GM18519 (cell line): ENCODE results near the gene EBNA1BP2.
"Not testable (repeated sequence)": the region's sequence is repeated elsewhere in the genome, so short reads cannot be mapped to it uniquely, and the experiment has no call there.

Experiments
- ATAC-seq: cut with Tn5 transposase; IDR thresholded peaks from one replicate; pipeline ENCODE4 v1.9.1; 2021; ENCODE audit warnings: mild to moderate bottlenecking, moderate library complexity; ENCODE audit not compliant: unreplicated experiment, low FRiP score

The EBNA1BP2 gene, protein sequence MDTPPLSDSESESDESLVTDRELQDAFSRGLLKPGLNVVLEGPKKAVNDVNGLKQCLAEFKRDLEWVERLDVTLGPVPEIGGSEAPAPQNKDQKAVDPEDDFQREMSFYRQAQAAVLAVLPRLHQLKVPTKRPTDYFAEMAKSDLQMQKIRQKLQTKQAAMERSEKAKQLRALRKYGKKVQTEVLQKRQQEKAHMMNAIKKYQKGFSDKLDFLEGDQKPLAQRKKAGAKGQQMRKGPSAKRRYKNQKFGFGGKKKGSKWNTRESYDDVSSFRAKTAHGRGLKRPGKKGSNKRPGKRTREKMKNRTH

DNA sequence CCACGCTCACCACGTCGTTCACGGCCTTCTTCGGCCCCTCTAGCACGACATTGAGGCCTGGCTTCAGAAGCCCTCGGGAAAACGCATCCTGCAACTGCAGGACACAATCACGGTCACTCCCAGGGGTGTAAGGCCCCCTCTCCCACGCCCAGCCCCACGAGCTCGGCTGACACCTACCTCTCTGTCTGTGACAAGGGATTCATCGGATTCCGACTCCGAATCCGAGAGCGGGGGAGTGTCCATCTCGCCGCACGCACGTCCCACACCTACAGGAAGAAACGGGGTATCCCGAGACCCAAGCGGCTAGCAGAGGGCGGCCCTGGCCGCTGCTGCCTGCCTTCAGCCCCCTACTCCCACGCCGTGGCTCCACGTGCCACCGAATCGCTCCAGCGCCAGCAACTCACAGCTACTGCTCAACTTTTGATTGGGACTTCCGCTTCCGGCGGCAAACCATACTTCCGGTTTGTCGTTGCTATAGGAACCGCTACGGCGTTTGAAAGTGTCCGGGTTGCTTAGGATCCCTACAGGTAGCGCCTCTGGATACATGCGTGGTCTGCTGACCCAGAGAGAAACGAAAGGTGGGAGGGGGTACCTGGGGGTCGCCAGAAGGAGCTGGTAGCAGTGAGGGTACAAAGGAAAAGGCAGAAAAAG lies at the start of gene EBNA1BP2, which contains the start of gene CFAP57:
EBNA1BP2 (minus strand) TSS at position 415 of the 651 bp plus-strand sequence; CDS start at position 243, 172 bp downstream.
CFAP57 (plus strand) TSS at position 455 of the 651 bp plus-strand sequence. CDS start 424 bp downstream, outside the sequence.
- peak; percentile 84 for ATAC-seq

DNA sequence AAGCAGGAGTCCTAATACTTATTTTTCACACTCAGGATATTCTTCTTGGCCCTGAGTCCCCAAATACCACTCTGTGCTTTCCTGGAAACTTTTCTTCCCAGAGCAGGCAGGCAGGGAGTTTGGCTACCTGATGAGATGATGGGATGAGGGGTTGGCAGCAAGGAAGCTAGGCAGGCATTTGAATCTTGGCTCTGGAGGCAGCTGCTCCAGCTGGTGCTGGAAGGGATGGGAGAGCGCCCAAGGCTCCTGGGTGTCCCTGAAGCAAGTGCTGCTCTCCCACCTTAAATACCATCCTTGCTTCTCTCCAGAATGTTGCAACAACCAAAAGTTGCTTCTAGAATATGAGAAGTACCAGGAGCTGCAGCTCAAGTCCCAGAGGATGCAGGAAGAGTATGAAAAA lies 49.7 kb upstream of the EBNA1BP2 start:
- ATAC-seq: no peak

DNA sequence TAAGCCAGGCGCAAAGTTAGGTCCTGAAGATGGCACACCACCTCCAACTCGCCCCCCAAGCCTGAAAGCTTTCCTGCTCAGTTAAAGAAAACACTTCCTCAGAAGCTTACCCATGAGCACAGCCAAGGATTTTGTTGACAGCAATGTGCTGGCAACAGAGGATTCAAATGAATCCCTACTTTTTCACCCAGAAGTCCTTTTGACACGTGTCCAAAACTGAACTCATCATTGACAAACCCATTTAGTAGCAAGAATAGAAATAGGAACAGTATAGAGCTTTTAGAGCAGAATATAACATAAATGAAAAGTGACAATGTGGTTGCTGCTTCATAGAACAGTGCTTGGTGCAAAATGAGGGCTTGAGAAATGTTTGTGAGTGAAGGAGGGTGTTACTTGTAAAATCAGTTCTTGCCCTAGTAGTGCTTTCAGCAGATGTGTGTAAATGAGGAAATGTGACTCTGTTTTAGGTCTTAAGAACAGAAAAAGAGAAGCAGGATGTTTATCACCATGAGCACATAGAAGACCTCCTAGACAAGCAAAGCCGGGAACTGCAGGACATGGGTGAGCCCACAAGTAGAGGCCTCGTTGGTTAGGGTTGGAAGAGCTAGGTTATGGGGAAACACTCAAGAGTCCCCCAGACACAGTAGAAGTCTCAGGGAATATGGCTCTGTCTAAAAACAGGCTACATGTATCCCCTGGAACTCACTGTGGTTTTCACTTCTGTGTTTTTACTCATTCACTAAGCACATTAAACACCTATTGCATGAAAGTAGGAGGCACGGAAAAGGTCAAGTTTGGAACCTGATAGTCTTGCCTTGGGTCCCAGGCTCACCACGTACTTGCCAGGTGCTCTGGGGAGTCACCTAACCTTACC lies 49.1 kb upstream of the EBNA1BP2 start:
- peak; percentile 58 for ATAC-seq

DNA sequence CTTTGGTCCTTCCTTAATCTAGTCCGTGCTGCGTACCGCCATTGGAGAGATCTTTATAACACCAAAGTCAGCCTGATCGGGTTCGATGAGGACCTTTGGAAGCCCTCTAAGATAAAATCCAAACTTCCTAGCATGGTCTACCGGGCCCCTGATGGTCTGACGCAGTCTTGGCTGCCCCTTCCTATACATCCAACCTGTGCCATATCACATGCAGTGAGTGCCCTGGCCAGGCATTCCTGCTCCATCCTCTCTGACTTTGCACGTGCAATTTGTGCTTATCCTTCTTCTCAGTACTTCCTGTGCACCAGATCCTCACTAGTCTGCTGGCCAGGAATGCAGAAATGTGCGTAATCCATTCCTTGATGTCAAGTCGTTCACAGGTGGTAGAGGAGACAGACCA lies 45.7 kb upstream of the EBNA1BP2 start:
- ATAC-seq: no peak

DNA sequence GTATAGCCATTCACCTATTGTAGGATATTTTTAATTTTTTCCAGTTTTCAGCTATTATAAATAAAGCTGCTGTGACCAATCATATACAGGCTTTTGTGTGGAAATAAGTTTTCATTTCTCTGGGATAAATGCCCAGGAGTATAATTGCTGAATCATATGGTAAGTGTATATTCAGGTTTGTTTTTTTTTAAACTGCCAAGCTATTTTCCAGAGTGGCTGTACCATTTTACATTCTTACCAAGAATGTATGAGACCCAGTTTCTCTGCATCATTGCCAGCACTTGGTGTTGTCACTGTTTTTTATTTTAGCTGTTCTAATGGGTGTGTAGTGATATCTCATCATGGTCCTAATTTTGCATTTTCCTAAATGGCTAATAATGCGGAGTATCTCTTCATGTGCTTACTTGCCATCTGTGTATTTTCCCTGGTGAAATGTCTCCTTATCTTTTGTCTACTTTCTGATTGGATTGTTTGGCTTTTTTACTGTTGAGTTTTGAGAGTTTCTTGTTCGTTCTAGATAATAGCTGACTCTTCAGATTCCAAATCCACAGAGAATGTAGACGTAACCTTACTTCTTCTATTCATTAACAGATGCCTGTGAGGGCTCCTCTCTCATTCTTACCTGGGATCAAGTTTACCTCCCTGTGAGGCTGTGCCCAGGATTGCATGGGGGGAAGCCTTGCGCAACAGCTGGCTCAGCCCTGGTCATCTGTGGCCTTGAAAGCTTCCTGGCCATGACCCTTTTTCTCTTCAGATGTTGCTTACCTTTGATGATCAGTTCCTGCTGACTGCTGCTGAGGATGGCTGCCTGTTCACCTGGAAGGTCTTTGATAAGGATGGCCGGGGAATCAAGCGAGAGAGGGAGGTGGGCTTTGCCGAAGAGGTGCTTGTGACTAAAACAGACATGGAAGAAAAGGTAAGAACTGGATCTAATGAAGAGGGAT lies 42.7 kb upstream of the EBNA1BP2 start:
- ATAC-seq: no peak

DNA sequence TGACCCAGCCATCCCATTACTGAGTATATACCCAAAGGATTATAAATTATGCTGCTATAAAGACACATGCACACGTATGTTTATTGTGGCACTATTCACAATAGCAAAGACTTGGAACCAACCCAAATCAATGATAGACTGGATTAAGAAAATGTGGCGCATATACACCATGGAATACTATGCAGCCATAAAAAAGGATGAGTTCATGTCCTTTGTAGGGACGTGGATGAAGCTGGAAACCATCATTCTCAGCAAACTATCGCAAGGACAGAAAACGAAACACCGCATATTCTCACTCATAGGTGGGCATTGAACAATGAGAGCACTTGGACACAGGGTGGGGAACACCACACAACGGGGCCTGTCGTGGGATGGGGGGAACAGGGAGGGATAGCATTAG lies 36.2 kb upstream of the EBNA1BP2 start:
- not testable (repeated sequence) for ATAC-seq

DNA sequence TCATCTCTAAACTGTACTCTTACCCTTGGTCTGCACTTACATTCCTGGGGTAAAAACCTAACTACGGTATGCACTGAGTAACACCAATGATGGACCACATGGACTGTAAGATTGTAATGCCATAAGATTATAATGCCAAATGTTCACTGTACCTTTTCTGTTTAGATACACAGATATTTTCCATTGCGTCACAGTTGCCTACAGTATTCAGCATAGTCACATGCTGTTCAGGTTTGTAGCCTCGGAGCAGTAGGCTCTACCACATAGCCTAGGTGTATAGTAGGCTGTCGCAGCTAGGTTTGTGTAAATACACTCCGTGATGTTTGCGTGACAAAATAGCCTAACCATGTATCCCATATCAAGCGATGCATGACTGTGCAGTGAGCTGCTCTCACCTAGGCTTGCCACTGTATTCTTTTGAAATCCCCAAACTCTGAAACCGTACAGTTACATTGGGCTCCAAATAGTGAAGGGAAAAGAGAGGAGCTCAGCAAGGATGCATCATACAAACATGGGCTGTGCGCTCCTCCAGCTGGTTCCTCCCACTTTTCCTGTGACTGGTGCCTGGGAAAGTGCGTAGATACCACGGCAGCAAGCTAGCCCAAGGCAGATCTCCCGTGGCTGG lies 35.3 kb upstream of the EBNA1BP2 start:
- ATAC-seq: no peak

DNA sequence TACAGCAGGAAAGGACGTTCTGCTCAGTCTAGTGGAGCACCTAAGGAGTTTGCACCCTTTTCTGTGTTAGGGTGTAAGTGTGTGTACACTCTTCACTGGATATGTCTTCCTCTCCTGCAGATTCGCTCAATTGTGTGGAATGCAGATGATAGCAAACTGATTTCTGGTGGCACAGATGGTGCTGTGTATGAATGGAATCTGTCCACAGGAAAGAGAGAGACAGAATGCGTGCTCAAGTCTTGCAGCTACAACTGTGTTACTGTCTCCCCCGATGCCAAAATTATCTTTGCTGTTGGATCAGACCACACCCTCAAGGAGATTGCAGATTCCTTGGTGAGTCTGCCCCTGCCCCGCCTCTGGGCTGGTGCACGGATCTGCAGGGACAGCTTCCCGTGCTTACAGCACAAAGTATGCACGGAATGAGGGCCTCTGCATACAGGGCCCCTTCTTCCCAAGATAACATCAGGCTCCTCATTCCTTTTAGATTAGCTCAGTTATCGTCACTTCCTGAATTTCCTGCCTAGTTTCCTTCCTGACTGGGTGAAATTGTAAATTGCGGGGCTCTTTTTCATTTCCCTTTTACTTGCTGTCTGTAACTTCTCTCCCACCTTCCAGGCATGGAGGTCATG lies 34.6 kb upstream of the EBNA1BP2 start:
- ATAC-seq: no peak

DNA sequence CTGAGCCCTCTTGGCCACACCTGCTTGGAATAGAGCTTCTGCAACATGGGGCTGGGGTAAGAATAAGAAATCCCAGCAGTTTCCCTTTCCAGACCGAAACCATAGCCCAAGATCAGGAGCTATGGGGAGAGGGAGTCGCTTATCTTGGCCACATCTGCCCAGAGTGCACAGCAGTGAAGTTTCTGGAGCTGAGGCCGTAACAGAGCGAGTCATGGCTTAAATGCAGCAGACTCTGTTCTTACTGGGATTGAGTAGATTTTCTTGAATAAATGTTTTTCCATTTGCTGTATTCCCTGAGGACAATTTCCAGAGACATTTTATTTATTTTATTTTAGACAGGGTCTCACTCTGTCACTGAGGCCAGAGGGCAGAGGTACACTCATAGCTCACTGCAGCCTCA lies 33.6 kb upstream of the EBNA1BP2 start:
- no peak for ATAC-seq

DNA sequence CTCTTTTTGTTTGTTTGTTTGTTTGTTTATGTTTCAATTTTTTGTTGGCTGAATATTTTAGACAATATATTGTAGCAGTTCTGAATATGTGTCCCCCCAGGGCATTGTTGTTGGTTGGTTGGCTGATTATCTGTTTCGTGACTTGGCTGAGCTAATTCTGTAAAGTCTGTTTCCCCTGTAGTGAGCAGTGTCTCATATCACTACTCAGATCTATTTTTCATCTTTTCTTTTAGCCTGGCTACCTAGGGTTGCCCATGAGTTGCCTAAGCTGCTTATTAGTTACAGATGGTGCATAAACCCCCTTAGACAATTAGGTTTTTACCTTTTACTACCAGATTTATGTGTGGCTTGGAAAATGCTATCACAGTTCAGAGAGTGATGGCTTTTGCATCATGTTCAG lies 32.3 kb upstream of the EBNA1BP2 start:
- ATAC-seq: no peak

DNA sequence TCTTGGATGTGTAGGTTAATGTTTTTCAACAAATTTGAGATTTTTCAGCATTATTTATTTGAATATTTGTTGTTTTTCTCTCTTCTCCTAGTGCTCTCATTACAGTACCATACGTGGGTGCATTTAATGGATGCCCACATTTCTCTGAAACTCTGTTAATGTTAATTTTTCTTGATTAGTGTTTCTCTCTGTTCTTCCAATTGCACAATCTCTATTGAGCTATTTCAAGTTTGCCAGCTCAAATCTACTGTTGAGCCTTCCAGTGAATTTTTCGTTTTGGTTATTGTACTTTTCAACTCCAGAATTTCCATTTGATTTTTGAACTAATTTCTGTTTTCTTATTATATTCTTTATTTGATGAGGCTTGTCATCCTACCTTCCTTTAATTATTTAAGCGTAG lies 31.8 kb upstream of the EBNA1BP2 start:
- ATAC-seq: no peak

DNA sequence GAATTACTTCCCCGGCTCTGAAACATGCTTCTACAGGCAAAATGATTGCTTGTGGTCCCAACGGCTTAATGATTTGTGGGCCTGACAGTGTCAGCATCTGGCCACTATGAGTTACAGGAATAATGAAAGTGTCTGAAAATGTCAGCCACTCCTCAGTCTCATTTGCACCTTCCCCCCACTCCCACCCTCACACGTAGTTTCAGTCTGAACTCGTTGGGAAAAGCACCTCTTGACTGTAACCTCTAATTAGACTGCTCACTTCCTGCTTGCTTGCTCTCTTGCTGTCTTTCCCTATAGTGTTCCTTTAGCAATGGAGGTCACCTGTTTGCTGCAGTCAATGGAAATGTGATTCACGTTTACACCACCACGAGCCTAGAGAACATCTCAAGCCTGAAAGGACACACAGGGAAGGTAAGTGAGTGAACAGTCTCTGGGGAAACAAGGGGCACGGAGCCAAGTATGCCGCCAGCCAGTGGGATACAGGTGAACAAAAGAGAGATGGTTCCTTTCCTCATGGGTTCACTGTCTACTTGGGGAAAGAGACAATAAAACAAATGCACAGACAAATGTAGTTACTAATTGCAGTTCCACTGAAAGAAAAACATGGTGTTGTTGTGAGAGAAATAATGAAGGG lies 27.1 kb upstream of the EBNA1BP2 start:
- ATAC-seq: no peak

DNA sequence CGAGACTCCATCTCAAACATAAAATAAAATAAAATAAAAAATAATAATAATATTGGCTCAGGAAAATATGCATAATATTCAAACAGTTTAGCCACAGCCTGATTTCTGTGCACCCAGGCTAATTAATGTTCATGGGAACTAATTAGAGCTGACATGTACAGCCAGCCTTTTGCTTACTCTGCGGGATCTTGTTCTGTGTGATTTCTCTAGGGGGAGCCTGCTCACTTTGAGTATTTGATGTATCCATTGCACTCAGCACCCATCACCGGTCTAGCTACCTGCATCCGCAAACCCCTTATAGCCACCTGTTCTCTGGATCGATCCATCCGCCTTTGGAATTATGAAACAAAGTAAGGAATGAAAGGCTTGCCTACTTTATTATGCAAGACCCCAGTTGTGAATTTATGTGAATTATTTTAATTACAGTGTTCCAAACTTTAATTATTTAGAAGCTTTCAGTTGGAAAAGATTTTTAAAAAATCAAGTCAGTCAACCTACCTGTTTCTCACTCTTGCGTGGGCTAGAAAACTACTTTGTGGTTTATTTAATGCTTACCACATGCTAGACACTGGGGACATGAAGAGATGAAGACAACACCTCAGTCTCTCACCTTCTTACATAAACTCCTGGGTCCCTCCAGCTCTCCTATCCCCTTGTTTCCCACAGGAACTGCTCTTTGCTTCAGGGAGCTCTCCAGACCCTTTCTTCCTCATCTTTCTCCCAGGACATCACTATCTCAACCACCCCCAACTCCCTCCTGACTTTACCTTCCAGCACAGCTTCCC lies 25.4 kb upstream of the EBNA1BP2 start:
- no peak for ATAC-seq

DNA sequence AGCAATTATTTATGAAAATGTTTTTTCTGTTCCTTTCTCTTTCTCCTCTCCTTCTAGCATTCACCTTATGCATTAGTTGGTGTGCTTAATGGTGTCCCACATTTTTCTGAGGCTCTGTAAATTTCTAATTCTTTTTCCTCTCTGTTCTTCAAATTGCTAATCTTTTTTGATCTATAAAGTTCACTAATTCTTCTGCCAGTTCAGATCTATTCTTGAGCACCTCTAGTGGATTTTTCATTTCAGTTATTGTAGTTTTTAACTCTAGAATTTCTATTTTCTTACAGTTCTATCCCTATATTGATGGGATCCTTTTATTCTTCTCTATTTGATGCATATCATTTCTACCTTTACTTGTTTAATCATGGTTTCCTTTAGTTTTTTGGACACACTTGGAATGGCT lies 22.4 kb upstream of the EBNA1BP2 start:
- ATAC-seq: no peak

DNA sequence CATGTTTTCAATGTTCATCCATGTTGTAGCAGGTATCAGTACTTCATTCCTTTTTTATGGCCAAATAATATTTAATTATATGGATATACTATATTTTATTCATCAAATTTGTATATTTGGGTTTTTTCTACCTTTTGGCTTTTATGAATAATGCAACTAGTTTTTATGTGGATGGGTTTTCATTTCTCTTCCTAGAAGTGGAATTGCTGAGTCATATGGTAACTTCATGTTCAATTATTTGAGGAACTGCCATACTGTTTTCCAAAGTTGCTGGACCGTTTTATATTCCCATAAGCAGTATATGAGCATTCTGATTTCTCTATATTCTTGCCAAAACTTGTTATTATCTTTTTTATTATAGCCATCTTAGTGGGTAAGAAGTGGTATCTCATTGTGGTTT lies 16.0 kb upstream of the EBNA1BP2 start:
- no peak for ATAC-seq

DNA sequence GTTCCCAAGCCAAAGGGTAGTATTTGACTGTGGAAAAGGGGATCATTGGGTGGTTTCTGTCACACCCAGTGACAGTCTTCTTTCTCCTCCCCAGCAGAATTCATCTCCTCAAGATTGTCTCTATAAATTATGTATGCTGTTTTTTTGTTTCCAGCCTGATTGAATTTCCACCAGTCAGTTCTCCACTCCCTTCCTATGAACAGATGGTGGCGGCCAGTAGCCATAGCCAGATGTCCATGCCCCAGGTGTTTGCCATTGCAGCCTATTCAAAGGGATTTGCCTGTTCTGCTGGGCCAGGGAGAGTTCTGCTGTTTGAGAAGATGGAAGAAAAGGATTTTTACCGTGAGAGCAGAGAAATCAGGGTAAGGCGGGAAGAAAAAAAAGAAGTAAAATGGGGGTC lies 12.9 kb upstream of the EBNA1BP2 start:
- no peak for ATAC-seq

DNA sequence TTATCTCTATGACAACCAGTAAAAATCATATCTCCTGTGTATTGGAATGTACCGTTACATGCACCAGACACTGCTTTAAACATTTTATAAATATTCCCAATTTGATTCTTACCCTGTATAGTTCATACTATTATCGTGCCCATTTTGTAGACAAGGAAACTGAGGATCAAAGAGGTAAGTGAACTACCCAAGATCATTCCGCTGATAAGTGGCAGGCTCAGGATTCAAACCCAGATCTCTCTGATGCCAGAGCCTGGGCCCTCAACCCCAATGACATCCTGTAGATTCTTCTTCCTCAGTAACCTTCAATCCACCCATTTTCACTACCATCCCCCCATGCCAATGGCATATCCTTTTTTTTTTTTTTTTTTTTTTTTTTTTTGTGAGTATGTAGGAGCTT lies 12.3 kb upstream of the EBNA1BP2 start:
- ATAC-seq: no peak

DNA sequence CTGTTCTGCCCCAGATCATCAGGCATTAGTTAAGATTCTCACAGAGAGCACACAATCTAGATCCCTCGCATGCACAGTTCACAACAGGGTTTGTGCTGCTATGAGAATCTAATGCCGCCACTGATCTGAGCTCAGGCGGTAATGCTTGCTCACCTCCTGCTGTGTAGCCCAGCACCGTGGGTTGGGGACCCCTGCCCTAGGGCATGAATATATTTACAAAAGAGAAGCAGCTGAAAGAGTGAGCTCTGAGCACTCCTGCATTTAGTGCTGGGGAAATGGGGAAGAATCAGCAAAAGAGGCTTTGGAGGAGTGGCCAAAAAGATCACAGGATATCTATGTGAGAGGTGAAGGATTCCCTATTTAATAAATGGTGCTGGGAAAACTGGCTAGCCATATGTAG lies 5.6 kb upstream of the EBNA1BP2 start:
- ATAC-seq: no peak
